HG02588 (cell line): ENCODE measurements around the gene NINJ2.

Experiments used
- ATAC-seq: cut with Tn5 transposase; IDR thresholded peaks from one replicate; pipeline ENCODE4 v1.9.1; 2021; ENCODE audit warnings: mild to moderate bottlenecking, moderate library complexity; ENCODE audit not compliant: unreplicated experiment

The NINJ2 gene

DNA sequence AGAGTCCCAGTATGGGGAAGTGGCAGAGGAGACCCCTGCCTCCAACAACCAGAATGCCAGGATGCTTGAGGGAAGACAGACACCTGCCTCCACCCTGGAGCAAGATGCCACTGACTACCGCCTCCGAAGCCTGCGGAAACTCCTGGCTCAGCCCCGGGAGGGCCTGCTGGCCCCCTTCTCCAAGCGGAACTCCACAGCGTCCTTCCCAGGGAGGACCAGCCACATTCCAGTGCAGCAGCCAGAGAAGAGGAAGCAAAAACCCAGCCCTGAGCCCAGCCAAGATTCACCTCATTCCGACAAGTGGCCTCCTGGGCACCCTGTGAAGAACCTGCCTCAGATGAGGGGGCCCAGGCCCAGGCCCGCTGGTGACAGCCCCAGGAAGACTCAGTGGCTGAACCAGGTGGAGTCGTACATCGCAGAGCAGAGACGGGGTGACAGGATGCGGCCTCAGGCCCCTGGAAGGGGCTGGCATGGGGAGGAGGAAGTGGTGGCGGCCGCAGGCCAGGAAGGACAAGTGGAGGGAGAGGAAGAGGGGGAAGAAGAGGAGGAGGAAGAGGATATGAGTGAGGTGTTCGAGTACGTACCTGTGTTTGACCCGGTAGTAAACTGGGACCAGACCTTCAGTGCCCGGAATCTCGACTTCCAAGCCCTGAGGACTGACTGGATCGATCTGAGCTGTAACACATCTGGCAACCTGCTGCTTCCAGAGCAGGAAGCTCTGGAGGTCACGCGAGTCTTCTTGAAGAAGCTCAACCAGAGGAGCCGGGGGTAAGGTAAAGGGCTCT, 109.8 kb downstream of the NINJ2 start:
- ATAC-seq = no peak

DNA sequence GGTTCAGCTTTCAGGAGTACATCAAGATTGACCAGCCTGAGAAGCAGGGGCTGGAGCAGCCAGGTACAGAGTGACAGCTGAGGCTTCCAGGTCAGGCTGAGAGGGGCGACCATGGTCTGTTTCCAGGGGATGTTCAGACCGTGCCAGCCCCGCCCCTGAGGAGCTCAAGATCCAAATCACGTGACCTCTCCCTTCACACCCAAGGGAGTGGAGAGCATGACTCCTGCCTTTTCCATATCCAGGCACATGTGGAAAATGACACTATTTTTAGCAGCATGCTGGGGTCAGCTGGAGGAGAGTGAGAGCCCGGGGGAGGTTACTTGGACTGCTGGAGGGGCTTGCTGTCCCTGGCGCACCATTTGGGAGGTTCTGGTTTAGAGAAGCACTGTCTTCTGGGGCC, 110.8 kb downstream of the NINJ2 start:
- ATAC-seq = no peak

DNA sequence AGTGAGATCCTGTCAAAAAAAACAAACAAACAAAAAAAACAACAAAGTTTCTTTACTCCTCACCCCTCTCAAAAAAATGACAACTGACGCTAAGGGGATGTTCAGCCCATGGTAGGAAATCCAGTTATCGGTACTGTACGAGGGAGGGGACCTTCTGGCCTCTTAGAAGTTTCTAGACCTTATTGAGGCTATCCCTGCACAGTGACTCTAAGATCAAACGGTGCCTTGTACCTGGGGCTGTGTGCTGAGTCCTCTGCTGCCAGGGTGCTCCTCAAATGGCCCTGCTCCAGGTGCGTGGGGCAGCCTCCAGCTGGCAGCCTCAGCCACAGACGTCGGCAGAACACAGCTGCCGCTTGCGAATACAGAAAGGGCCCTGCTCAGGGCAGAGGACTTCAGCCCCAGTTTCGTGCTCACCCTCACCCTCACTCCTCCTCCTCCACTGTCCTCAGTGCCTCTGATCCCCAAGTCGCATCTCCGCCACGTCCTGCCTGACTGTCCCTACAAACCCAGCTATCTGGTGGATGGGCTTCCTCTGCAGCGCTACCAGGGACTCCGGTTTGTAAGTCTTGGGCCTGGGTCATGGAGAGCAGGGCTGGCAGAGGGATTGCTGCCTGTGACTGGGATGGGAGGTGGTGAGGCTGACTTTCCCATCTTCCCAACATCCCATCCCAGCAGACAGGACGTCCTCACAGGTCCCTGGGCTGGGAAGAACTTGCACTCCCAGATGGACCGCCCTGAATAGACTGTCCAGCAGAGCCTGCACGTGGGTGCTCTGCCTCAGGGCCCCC, 112.6 kb downstream of the NINJ2 start:
- no peak for ATAC-seq

DNA sequence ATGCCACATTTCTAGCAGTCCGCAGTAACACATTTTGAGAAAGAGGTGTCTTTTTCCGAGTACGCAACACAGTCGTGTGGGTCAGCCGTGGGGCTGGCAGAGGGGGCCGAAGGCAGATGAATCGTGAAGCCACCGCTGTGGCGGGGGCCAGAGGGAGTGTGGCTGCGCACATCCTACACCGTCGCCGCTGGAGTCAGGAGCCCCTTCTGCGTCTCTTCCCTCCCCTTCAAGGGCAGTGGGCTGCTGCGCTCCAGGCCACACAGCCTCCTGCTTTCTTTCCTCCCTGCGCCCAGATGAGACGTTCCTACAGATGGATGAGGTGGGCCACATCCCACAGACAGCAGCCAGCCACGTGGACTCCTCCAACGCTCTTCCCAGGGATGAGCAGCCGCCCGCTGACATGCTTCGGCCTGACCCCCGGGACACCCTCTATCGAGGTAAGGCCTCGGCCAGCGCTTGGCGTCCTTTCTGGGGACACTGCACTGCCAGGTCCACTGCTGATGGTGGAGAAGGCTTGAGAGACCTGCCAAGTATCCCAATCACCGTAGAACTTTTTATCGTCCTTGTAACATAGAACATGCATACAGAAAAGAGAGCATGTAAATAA, 113.7 kb downstream of the NINJ2 start:
- ATAC-seq = no peak

DNA sequence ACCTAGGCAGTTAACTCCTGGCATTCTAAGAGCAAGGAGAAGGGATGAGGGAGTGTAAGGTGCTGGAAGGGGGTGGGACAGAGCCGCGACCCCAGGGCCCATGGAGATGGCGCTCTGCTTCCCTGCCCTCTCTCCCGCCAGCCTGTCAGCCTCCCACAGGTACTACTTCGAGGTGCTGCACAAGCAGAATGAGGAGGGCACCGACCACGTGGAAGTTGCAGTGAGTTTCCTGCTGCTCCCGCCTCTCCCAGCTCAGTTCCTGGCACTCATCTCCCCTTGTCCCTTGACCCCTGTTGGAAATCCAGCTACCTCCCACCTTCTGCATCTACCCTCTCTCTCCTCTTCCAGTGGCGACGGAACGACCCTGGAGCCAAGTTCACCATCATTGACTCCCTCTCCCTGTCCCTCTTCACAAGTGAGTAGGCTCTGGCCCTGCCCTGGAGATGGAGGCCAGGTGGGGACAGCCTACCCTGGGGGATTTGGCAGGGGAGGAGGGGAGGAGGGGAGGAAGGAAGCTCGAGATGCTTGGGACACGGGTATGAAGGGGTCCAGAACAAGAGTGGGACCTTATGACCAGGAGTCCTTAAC, 115.3 kb downstream of the NINJ2 start:
- no peak for ATAC-seq

DNA sequence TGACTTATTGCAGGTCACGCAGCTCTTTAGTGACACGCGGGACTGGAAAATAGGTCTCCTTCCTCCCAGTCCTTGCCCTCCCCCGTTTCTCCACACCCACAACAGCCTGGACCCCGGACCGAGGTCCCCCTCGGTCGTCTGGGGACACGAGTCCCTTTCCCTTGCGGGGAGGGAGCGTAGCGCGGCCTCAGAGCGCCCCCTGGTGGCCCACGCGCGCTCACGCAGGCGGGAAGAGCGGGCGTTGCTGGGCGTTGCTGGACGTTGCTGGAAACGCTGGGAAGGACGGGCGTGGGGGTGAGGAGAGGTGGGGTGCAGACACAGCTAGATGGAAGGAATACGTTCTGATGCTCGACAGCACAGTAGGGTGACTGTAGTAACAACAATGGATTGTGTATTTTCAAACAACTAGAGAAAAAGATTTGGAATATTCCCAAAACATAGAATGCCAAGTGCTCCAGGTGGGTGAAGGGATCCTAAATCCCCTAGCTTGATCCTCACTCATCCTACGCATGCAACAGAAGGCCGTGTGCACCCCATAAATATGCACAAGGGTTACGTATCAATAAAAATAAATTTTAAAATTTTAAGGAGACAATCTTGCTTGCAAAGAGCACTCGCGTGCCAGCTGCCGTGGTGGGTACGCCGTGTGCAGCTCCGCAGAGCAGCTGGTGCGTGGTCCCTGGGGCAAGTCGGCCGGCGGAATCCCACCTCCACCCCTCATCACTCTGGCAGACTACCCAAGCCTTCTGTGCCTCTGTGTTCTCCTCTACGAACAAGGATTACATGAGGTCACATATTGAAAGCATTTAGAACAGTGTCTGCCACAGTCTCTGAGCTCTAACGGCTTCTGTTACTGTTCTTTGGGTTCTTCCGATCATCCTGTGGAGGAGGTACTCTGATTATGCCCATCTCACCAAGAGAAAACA, 116.1 kb downstream of the NINJ2 start:
- ATAC-seq = no peak

DNA sequence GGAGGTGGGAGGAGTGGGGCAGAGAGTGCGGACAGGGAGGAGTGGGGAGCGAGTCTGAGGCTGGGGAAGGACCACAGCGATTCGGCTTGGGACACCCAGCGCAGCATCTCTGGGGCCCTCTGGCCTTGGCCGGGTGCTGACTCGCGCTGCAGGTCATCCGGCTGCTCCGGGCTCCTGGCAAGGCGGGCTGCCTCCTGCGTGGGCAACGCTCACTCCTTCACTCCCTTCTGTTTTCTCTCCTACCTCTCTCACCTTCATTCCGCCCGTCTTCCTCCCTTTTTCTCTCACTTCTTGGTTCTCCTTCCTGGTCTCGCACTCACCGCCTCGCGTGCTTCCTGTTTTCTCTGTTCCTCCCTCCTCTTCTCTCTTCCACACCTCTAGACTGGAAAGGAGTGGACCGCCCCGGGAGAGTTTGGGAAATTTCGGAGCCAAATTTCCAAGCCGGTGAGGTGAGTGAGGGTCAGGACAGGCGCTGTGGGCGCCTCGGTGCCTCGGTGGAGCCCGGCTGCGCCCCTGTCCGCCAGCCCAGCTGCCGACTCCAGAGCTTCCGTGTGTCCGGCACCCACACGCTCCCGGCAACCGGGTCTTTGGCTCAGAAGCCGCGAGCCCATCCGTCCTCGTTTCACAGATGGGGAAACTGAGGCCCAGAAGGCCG, 116.9 kb downstream of the NINJ2 start:
- ATAC-seq = no peak

DNA sequence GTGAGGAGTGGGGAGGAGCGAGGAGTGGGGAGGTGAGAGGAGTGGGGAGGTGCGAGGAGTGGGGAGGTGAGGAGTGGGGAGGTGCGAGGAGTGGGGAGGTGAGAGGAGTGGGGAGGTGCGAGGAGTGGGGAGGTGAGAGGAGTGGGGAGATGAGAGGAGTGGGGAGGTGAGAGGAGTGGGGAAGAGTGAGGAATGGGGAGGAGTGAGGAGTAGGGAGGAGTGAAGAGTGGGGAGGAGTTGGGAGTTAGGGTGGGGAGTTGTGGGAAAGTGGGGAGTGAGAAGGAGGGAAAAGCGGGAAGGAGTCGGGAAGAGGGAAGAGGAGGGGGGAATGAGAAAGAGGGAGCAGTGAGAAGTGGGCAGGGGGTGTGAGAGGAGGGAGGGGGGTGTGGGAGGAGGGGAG, 117.4 kb downstream of the NINJ2 start:
- no peak for ATAC-seq

DNA sequence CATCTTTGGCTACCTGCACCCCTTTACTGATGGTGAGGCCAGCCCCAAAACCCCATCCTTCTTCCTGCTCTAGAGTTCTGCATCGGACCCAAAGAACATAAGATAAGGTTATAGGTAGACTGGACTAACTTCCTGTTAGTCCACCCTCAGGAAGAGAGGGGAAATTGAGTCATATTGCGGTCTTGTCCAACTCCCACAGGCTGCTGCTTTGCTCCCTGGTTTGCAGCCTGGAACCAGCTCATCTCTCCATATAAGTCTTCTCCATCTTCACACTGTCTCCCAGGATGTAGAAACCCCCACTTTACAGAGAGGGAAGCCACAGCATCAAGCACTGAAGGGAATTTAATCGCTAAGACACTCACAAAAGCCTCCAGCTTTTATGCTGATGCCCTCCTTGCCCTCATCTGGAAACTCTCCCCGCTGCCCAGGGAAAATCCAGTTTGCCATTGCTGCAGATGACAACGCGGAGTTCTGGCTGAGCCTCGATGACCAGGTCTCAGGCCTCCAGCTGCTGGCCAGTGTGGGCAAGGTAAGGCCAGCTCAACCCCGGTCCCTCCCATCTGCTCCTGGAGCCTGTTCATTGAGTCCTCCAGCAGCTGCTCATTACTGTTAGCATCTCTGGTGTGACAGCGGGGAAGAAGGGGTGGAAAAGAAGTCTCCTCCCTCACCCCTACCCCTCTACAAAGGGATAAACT, 118.2 kb downstream of the NINJ2 start:
- no peak for ATAC-seq

DNA sequence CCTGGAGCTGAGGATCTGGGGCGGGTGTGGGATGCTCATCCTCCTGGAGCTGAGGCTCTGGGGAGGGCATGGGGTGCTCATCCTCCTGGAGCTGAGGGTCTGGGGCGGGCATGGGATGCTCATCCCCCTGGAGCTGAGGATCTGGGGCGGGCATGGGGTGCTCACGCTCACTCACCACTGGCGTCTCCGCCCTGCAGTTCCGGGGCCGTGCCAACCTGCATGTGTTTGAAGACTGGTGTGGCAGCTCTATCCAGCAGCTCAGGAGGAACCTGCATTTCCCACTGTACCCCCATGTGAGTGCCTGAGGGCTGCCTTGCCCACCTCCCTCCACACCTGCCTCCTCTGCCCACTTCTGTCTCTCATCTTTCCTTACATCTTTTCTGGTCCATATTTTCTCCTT, 119.1 kb downstream of the NINJ2 start:
- no peak for ATAC-seq

DNA sequence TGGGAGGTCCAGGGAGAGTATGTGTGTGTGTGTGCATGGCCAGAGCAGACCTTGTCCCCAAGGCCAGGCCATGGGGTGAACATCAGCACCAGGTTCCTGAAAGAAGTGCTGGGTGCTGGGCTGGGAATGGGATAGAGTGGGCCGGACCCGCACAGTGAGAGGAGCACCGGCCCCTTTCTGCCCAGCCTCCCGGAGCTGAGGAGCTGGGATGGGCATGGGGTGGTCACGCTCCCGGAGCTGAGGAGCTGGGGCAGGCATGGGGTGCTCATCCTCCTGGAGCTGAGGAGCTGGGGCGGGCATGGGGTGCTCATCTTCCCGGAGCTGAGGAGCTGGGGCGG, 120.2 kb downstream of the NINJ2 start:
- no peak for ATAC-seq

DNA sequence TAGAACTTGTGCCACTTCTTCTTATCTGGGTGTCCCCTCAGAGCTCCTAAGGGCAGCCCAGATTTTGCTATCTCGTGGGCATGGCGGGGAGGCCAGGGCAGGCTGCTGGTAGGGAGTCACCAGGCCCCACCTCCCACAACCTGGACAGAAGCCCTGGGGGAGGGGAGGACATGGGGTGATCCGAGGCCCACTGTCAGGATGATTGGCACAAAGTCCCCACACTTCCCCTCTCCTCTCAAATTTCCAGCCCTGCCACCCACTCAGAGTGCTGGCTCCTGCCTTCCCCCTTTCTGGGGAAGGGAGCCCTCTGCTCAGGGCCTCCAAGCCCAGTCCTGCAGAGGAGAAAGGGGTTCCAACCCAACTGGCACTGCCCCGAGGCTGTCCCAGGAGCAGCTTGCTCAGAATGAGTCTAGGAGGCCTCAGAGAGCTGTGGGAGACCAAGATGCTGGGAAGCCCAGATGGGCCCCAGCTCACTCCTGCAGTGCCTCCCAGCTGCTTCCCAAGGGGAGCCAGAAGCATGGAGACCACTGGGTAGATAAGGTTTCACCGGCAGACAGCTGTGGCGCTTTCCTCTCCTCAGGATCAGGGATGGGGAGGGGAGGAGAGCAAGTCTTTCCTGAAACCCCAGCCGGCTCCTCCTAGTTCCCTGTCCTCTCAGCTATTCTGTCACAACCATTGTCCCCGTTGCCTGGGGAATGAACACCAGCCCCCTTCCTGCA, 120.7 kb downstream of the NINJ2 start:
- ATAC-seq = no peak

DNA sequence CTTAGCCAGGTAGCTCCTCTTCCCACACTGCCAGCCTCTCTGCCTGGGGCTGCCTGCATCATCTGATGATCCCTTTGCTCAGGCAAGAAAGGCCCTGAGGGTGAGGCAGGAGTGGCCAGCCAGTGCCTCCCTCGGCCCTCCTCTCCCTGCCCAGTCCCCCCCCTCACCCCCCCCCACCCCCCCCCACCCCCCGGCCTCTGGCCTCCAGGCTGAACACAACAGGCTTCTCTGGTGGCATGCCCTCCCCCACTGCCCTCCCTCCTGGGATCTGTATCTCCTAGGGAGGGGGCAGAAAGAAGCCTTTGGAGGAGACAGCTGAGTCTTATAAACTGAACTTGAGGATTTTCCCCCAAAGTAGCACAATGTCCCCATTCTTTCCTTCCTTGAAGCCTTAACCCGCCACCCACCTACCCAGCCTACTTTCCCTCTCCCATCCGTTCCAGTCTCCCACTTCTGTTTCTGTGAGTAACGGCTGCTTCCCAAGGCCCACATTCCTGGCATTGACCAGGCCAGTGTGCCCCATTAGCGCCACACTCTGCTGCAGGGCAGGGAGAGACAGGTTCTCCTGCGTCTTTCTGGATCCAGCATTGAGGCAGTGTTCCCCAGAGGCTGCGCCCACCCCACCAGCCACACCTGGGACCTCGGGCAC, 121.4 kb downstream of the NINJ2 start:
- ATAC-seq = no peak

DNA sequence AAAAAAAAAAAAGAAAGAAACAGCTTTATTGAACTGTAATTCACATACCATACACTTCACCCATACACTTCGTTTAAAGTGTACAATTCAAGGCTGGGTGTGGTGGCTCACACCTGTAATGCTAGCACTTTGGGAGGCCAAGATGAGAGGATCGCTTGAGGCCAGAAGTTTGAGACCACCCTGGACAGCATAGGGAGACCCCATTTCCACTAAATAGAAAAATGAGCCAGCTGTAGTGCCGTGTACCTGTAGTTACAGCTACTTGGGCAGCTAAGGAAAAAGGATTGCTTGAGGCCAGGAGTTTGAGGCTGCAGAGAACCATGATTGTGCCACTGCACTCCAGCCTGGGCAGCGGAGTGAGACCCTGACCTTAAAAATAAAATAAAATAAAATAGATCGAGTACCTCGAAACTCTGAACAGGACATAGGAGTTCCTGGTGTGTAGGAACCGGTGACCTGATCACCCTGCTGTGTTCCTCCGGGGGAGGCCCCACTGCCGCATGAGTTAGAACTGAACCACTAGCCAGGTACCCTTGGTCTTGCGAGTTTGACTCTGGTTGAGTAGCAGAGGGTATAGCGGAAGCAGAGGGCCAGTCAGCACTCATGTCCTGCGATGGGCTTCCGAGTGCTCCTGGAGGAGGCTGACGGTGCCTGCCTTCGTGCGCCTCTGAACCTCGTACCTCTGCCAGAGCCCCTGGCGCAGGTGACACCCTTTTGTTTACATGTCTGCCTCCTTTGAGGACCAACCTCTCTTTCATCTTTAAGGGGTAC, 123.5 kb downstream of the NINJ2 start:
- ATAC-seq = no peak

DNA sequence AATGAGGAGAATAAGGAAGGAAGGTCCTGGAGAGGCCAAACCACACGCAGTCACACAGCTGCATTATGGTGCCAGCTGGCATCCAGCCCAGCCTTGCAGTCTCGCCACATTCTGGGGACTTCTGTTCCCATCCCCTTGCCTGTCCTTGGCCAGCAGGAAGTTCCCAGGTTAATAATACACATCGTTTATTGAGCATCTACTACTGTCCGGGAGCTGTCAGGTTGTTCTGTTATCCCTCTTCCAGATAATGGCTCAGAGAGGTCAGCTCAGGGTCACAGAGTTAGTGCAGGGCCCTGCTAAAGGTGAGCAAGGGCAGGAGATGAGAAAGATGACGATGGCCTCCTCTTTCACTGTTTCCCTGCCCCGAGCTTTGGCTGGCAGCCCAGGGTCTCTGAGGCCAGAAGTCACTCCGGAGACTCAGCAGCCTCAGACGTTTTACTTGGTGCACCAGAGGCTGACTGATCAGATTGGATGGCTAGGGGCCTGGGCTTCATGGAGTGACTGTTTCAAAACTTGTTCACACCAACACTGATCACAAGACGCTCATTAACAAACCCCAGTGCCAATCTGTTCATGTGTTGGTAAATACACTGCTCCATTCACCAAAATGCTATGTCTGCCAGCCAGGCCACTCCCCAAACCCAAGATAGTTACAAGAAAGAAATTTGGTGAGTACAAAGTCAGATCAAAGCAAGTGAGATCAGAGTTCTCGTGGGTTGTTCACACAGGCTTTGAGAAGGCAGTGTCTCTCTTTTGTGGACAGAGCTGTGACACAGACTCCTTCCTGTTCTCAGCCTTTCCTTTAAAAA, 124.3 kb downstream of the NINJ2 start:
- ATAC-seq = no peak

DNA sequence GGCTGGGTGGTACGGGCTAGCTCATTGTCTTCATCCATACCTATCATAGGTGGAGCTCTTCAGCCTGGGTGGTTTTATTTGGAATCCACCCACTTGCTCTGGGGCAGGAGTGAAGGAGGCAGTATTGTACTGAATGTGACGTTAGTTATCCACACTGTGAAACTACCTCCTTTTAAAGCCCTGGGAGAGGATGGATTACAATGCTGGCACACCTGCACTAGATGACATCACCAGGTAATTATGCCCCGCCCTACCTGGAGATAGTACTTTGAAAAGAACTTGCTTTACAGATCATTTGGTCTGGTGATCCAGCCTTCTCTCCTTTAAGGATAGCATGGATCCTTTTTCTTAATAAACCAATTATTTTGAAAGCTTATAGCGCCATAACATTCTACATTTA, 125.5 kb downstream of the NINJ2 start:
- no peak for ATAC-seq

DNA sequence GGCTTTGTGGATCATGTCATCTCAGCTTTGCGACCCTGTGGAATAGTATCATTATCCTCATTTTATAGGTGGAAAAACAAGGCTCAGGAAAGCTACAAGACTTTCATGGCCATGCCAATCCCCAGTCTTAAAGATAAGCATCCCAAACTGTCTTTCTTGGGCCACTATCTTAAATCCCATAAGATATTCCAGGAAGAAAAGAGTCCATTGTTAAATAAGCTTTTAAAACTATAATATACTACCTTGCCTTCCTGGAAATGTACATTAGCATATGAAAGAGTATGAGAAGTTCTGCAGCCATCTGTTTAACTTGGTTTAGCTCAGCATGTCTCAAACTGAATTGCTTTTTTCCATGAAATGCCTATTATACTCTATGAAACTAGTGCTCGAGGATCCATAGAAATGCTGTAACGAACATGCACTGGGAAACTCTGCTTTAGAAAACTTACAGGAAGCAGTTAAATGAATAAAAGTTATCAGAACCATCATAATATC, 126.4 kb downstream of the NINJ2 start:
- no peak for ATAC-seq
